Neural crest cell (in vitro differentiated cells): Measurements from ENCODE around the gene GCNT3. TPM values are rescaled to one million over a fixed set of nuclear protein-coding genes. Genes with fewer than 3 reads are reported as not detected.
"Not testable (repeated sequence)": the region's sequence is repeated elsewhere in the genome, so short reads cannot be mapped to it uniquely, and the experiment has no call there.

ENCODE experiments used
- DNase-seq: peaks from one replicate; pipeline ENCODE4 v3.0.0; 2021; ENCODE audit warnings: low read depth, mixed read lengths, low spot score
- H3K27ac Mint-ChIP-seq: one replicate; pipeline ENCODE4 v1.8.0; 2021; ENCODE audit warnings: mild to moderate bottlenecking, mixed read lengths; ENCODE audit not compliant: unreplicated experiment
- H3K27me3 Mint-ChIP-seq: 2 replicates; pipeline ENCODE4 v1.8.0; 2021; ENCODE audit warnings: low read depth, mild to moderate bottlenecking, mixed read lengths
- H3K36me3 Mint-ChIP-seq: 2 replicates; pipeline ENCODE4 v1.8.0; 2021; ENCODE audit warnings: low read depth, mild to moderate bottlenecking, mixed read lengths
- H3K4me1 Mint-ChIP-seq: 2 replicates; pipeline ENCODE4 v1.8.0; 2021; ENCODE audit warnings: mixed read lengths
- H3K4me3 Mint-ChIP-seq: one replicate; pipeline ENCODE4 v1.8.0; 2021; ENCODE audit warnings: mild to moderate bottlenecking, mixed read lengths
- H3K9me3 Mint-ChIP-seq: 2 replicates; pipeline ENCODE4 v1.8.0; 2021; ENCODE audit warnings: mixed read lengths
- total RNA-seq: library from RNA; stranded (reverse); gene quantifications from 2 replicates; pipeline ENCODE4 v1.2.1, GENCODE V29; 2021
- TF ChIP-seq, protein P1 (sequence below): fragments of 200-600 bp; sonication (generic); conservative IDR thresholded peaks from 2 replicates; pipeline ENCODE4 v1.5.0; 2021; ENCODE audit warnings: antibody characterized with exemption, mild to moderate bottlenecking

The GCNT3 gene
- total RNA-seq, 1 donor from 2014 or later: not detected

DNA sequence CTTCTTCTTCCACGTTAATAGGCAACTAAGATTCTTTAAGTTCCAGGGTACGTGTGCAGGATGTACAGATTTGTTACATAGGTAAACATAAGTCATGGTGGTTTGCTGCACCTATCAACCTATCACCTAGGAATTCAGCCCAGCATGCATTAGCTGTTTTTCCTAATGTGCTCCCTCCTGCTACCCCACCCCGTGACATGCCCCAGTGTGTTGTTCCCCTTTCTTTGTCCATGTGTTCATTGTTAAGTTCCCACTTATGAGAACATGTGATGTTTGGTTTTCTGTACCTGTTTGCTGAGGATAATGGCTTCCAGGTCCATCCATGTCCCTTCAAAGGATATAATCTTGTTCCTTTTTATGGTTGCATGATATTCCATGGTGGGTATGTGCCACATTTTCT lies 24.6 kb downstream of the GCNT3 start:
- TF ChIP-seq, protein P1, sequence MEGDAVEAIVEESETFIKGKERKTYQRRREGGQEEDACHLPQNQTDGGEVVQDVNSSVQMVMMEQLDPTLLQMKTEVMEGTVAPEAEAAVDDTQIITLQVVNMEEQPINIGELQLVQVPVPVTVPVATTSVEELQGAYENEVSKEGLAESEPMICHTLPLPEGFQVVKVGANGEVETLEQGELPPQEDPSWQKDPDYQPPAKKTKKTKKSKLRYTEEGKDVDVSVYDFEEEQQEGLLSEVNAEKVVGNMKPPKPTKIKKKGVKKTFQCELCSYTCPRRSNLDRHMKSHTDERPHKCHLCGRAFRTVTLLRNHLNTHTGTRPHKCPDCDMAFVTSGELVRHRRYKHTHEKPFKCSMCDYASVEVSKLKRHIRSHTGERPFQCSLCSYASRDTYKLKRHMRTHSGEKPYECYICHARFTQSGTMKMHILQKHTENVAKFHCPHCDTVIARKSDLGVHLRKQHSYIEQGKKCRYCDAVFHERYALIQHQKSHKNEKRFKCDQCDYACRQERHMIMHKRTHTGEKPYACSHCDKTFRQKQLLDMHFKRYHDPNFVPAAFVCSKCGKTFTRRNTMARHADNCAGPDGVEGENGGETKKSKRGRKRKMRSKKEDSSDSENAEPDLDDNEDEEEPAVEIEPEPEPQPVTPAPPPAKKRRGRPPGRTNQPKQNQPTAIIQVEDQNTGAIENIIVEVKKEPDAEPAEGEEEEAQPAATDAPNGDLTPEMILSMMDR: no peak
- H3K4me3 Mint-ChIP-seq: no peak overlapping the region
- no peaks in the 10 kb centered on the region for H3K27me3 Mint-ChIP-seq
- H3K9me3 Mint-ChIP-seq: no peaks in the 10 kb centered on the region
- DNase-seq: no peak
- H3K36me3 Mint-ChIP-seq: peaks cover 14% of the 10 kb centered on the region
- no peak overlapping the region for H3K27ac Mint-ChIP-seq
- no peaks in the 10 kb centered on the region for H3K4me1 Mint-ChIP-seq

DNA sequence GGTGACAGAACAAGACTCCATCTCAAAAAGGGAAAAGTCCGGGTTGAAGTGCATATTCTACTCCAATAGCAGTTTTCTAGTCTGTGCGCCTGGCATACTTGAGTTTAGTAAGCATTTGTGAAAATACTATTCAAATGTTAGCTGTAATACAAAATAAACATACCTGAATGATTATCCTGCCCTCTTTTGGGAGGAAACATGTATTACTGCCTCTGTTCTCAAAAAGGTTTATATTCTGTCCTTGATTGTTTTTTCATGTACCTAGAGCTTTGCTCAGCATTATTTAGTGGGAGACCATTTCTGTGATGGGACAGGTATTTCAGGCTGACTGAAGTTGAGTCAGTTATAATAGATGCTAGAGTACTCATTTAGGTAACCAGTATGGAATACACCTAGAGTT lies 25.9 kb downstream of the GCNT3 start:
- H3K36me3 Mint-ChIP-seq: peaks cover 14% of the 10 kb centered on the region
- H3K27ac Mint-ChIP-seq, H3K27me3 Mint-ChIP-seq, H3K4me3 Mint-ChIP-seq, H3K9me3 Mint-ChIP-seq, DNase-seq, H3K4me1 Mint-ChIP-seq: not testable (repeated sequence)

DNA sequence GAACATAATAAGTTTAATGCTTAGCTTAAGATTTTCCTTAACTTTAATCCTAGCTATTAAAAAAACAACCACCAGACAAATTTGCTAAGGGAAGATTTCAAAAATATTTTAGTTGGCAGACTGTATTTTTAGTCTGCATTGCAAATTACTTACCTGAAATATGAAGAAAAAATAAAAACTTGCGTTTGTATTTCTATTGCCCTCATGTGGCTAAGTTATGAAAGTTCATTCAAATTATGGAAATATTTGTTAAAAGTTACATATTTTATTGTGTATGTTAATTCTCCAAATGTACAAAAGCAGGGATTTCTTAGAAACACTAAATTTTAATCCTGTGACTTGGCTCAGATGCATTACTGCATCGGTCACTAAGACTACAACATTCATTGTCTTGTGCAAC lies 30.8 kb downstream of the GCNT3 start:
- Mint-ChIP-seq H3K4me1 (no peaks in the 10 kb centered on the region), H3K27ac (no peak overlapping the region), H3K9me3 (no peaks in the 10 kb centered on the region), H3K36me3 (peaks cover 15% of the 10 kb centered on the region), H3K27me3 (no peaks in the 10 kb centered on the region), H3K4me3 (no peak overlapping the region)
- TF ChIP-seq, protein P1: peak; percentile 60
- no peak for DNase-seq

DNA sequence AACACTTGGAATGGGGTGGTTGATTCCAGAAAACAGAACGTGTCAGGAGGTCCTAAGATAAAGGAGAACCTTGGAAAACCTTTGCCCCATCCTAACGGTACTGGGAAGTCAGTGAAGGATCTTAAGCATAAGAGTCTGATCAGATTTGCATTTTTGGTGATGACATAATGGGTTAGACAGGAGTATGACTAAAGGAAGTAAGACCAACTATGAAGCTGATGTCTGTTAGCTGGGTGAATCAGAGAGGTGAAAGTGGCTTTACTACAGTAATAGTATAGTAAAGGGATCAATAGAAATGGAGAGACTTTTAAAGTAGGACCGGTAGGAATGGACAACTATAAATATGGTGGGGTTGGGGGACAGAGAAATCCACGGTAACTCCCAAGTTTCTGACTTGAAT lies 33.2 kb downstream of the GCNT3 start:
- Mint-ChIP-seq H3K27me3 (no peaks in the 10 kb centered on the region), H3K36me3 (peaks cover 13% of the 10 kb centered on the region), H3K9me3 (no peaks in the 10 kb centered on the region), H3K4me3 (no peak overlapping the region), H3K4me1 (no peaks in the 10 kb centered on the region), H3K27ac (no peak overlapping the region)
- TF ChIP-seq, protein P1: no peak
- DNase-seq: no peak

DNA sequence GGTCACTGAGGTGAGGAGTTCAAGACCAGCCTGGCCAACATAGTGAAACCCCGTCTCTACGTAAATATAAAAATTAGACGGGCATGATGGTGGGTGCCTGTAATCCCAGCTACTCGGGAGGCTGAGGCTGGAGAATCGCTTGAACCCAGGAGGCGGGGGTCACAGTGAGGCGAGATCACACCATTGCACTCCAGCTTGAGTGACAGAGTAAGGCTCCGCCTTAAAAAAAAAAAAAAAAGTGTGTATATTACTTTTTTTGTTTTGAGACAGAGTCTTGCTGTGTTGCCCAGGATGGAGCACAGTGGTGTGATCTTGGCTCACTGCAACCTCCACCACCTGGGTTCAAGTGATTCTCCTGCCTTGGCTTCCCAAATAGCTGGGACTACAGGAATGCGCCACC lies 34.2 kb downstream of the GCNT3 start:
- peaks cover 14% of the 10 kb centered on the region for H3K36me3 Mint-ChIP-seq
- not testable (repeated sequence) for H3K4me3 Mint-ChIP-seq, H3K4me1 Mint-ChIP-seq, H3K27ac Mint-ChIP-seq, H3K27me3 Mint-ChIP-seq, H3K9me3 Mint-ChIP-seq, DNase-seq

DNA sequence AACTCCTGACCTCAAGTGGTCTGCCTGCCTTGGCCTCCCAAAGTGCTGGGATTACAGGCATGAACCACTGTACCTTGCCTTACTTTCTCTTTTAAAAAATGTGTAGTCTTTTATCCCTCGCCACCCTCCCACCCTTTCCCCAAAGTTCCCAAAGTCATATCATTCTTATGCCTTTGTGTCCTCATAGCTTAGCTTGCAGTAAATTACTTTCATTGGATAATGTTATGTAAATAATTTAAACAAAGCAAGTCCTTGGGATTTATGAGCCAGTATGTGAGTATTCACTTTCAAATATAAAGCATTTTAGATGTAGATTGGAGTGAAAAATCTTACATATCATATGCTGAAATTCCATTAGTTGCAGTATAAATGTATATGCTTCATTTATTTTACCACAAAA lies 34.7 kb downstream of the GCNT3 start:
- DNase-seq: no peak
- no peaks in the 10 kb centered on the region for H3K27me3 Mint-ChIP-seq
- no peaks in the 10 kb centered on the region for H3K4me1 Mint-ChIP-seq
- peaks cover 15% of the 10 kb centered on the region for H3K36me3 Mint-ChIP-seq
- TF ChIP-seq, protein P1: no peak
- H3K9me3 Mint-ChIP-seq: no peaks in the 10 kb centered on the region
- no peak overlapping the region for H3K27ac Mint-ChIP-seq
- H3K4me3 Mint-ChIP-seq: no peak overlapping the region

DNA sequence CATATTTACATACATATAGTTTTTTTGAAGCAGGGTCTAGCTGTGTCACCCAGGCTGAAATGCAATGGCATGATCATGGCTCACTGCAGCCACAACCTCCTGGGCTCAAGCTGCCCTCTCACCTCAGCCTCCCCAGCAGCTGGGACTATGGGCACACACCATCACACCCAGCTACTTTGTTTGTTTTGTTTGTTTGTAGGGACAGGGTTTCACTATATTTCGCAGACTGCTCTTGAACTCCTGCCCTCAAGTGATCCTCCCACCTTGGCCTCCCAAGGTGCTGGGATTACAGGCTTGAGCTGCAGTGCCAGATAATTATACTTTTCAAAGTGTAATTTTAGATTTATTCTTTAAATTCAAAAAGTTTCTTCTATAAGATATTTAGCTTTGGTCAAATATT lies 35.5 kb downstream of the GCNT3 start:
- TF ChIP-seq, protein P1: no peak
- Mint-ChIP-seq H3K36me3 (peaks cover 17% of the 10 kb centered on the region), H3K27me3 (no peaks in the 10 kb centered on the region), H3K4me1 (no peaks in the 10 kb centered on the region), H3K4me3 (no peak overlapping the region), H3K27ac (no peak overlapping the region), H3K9me3 (no peaks in the 10 kb centered on the region)
- no peak for DNase-seq
